Hepatocyte (in vitro differentiated cells): ENCODE measurements around the gene ZSCAN16. TPM values are rescaled to one million over a fixed set of nuclear protein-coding genes. Genes with fewer than 3 reads are reported as not detected.

Experiments
- DNase-seq: peaks from one replicate; pipeline ENCODE4 v3.0.0-alpha.2; 2016; ENCODE audit warnings: low spot score
- H2AFZ ChIP-seq: fragments of 200-600 bp; sonication (generic); 2 replicates; pipeline ENCODE4 v1.6.0; 2016; ENCODE audit warnings: antibody characterized with exemption, mild to moderate bottlenecking
- H3K27ac ChIP-seq: fragments of 200-600 bp; sonication (generic); 2 replicates; pipeline ENCODE4 v1.5.1; 2016; ENCODE audit warnings: mild to moderate bottlenecking
- H3K27me3 ChIP-seq: fragments of 200-600 bp; sonication (generic); 2 replicates; pipeline ENCODE4 v1.6.1; 2016
- H3K36me3 ChIP-seq: fragments of 200-600 bp; sonication (generic); replicated peaks from 2 replicates; pipeline ENCODE4 v1.5.1; 2016; ENCODE audit warnings: low read depth; ENCODE audit not compliant: insufficient read depth
- H3K4me1 ChIP-seq: fragments of 200-600 bp; sonication (generic); 2 replicates; pipeline ENCODE4 v1.5.1; 2016; ENCODE audit warnings: mild to moderate bottlenecking, moderate library complexity; ENCODE audit not compliant: insufficient read depth
- H3K4me2 ChIP-seq: fragments of 200-600 bp; sonication (generic); 2 replicates; pipeline ENCODE4 v1.6.0; 2016
- H3K4me3 ChIP-seq: fragments of 200-600 bp; sonication (generic); 2 replicates; pipeline ENCODE4 v1.5.1; 2016; ENCODE audit warnings: mild to moderate bottlenecking
- H3K79me2 ChIP-seq: fragments of 200-600 bp; sonication (generic); 2 replicates; pipeline ENCODE4 v1.6.0; 2017; ENCODE audit warnings: mild to moderate bottlenecking
- H3K9me2 ChIP-seq: fragments of 200-600 bp; sonication (generic); replicated peaks from 2 replicates; pipeline ENCODE4 v1.6.0; 2017; ENCODE audit warnings: mild to moderate bottlenecking; ENCODE audit not compliant: insufficient read depth
- H3K9me3 ChIP-seq: fragments of 200-600 bp; sonication (generic); 2 replicates; pipeline ENCODE4 v1.5.1; 2016; ENCODE audit warnings: low read depth, mild to moderate bottlenecking
- H4K20me1 ChIP-seq: fragments of 200-600 bp; sonication (generic); 2 replicates; pipeline ENCODE4 v1.6.0; 2016; ENCODE audit warnings: mild to moderate bottlenecking; ENCODE audit not compliant: insufficient read depth, poor library complexity, severe bottlenecking
- CTCF ChIP-seq: fragments of 200-600 bp; sonication (generic); IDR thresholded peaks from 2 replicates; pipeline ENCODE4 v1.5.1; 2016; ENCODE audit warnings: antibody characterized with exemption, mild to moderate bottlenecking; ENCODE audit not compliant: poor library complexity
- EZH2 ChIP-seq: fragments of 200-600 bp; sonication (generic); IDR thresholded peaks from 2 replicates; pipeline ENCODE4 v1.6.1; 2016; ENCODE audit warnings: antibody characterized with exemption, mild to moderate bottlenecking, borderline replicate concordance
- EZH2phosphoT487 ChIP-seq: fragments of 200-600 bp; sonication (generic); IDR thresholded peaks from one replicate; pipeline ENCODE4 v1.6.1; 2018; ENCODE audit warnings: antibody characterized with exemption, mild to moderate bottlenecking, low read depth, moderate library complexity; ENCODE audit not compliant: unreplicated experiment, severe bottlenecking
- WGBS: methylation state at CpG from one replicate; pipeline ENCODE4 v1.1.6; 2016; ENCODE audit warnings: low lambda C conversion rate; ENCODE audit errors: missing lambda C conversion rate; 5-methylcytosine and 5-hydroxymethylcytosine counted together
- polyA plus RNA-seq: library from polyadenylated mRNA; unstranded; fragments of >200 nt; fragmentation: Nextera tagmentation; extraction: Ambion mirVana; gene quantifications from 2 replicates; pipeline ENCODE4 v1.2.1, GENCODE V29; 2016
- total RNA-seq: library from RNA; depleted of rRNA; stranded (reverse); fragments of >200 nt; gene quantifications from 2 replicates; pipeline ENCODE4 v1.2.3, GENCODE V29; 2014

The ZSCAN16 gene
- total and polyA plus RNA-seq, 2 experiments from 2014 or later: 4.3 to 6.7 TPM

GRCh38 chr6:28139860-28140543 lies 15.6 kb downstream of the ZSCAN16 start:
- Histone ChIP-seq H3K36me3 (no peaks in the 10 kb centered on the region), H3K27ac (no peak overlapping the region), H3K27me3 (no peaks in the 10 kb centered on the region), H3K79me2 (peaks cover 50% of the 10 kb centered on the region), H3K4me2 (no peak overlapping the region), H4K20me1 (peaks cover 5% of the 10 kb centered on the region), H3K4me1 (peaks cover 18% of the 10 kb centered on the region), H3K9me2 (no peaks in the 10 kb centered on the region), H3K4me3 (no peak overlapping the region), H3K9me3 (no peaks in the 10 kb centered on the region), H2AFZ (no peak overlapping the region)
- no peak for DNase-seq
- TF ChIP-seq CTCF (no peak), EZH2phosphoT487 (no peak), EZH2 (no peak)
- WGBS: 85% methylated on average over 9 of the region's 9 CpGs

GRCh38 chr6:28140616-28141015 lies 16.2 kb downstream of the ZSCAN16 start:
- H3K79me2 ChIP-seq: peaks cover 50% of the 10 kb centered on the region
- DNase-seq: no peak
- peaks cover 18% of the 10 kb centered on the region for H3K4me1 ChIP-seq
- H3K9me2 ChIP-seq: no peaks in the 10 kb centered on the region
- H3K27ac ChIP-seq: no peak overlapping the region
- no peaks in the 10 kb centered on the region for H3K27me3 ChIP-seq
- peaks cover 5% of the 10 kb centered on the region for H4K20me1 ChIP-seq
- no peaks in the 10 kb centered on the region for H3K36me3 ChIP-seq
- no peak overlapping the region for H2AFZ ChIP-seq
- H3K4me2 ChIP-seq: no peak overlapping the region
- no peak overlapping the region for H3K4me3 ChIP-seq
- 71% methylated on average over 5 of the region's 5 CpGs for WGBS
- no peaks in the 10 kb centered on the region for H3K9me3 ChIP-seq
- no peak for TF ChIP-seq EZH2phosphoT487
- no peak for TF ChIP-seq EZH2
- no peak for TF ChIP-seq CTCF

GRCh38 chr6:28141500-28142329 lies 17.3 kb downstream of the ZSCAN16 start, which contains the start of gene ZKSCAN8:
ZKSCAN8 (plus strand) TSS chr6:28141883; CDS start chr6:28148408, 6,525 bp downstream.
- peak within 1 kb of the TSS; percentile 98 for H2AFZ ChIP-seq
- H3K79me2 ChIP-seq: peaks cover 53% of the 10 kb centered on the region
- peak within 1 kb of the TSS; percentile 79 for H3K4me3 ChIP-seq

More at GRCh38 chr6:28141500-28142329, 17.3 kb downstream of the ZSCAN16 start, which contains the start of gene ZKSCAN8:
- 1% methylated on average over 52 of the region's 52 CpGs for WGBS
- H3K27ac ChIP-seq: peak within 1 kb of the TSS; percentile 86
- no peaks in the 10 kb centered on the region for H3K9me3 ChIP-seq
- peaks cover 5% of the 10 kb centered on the region for H4K20me1 ChIP-seq
- no peaks in the 10 kb centered on the region for H3K9me2 ChIP-seq
- H3K27me3 ChIP-seq: no peaks in the 10 kb centered on the region
- H3K4me1 ChIP-seq: peaks cover 18% of the 10 kb centered on the region
- peak; percentile 93 for DNase-seq
- peak within 1 kb of the TSS; percentile 90 for H3K4me2 ChIP-seq
- no peaks in the 10 kb centered on the region for H3K36me3 ChIP-seq
- TF ChIP-seq EZH2phosphoT487 (no peak), CTCF (no peak), EZH2 (no peak)
